B cell (primary cell): ENCODE measurements around the gene RIOK3. TPM values are rescaled to one million over a fixed set of nuclear protein-coding genes. Genes with fewer than 3 reads are reported as not detected.
A peak's percentile ranks its signal among the peaks of the same experiment; 100 is the strongest.

ENCODE experiments used
- ATAC-seq: fragments of 200-7000 bp; cut with Tn5 transposase; one replicate; pipeline ENCODE4 v1.10.0; 2021; ENCODE audit warnings: low read depth, mild to moderate bottlenecking, moderate number of reproducible peaks, moderate library complexity
- CTCF ChIA-PET: fragments of 350-600 bp; sonication (Branson Sonifier 250); formaldehyde crosslinking; loops from one replicate; lab custom pipeline; 2021; ENCODE audit warnings: antibody characterized with exemption, inconsistent platforms; lab: Charles Lee
- POLR2A ChIA-PET: fragments of 350-600 bp; sonication (Branson Sonifier 250); formaldehyde crosslinking; loops from one replicate; lab custom pipeline; 2021; ENCODE audit warnings: antibody characterized with exemption; lab: Charles Lee
- DNase-seq: peaks from one replicate; pipeline ENCODE4 v3.0.0; 2013
- H2AFZ ChIP-seq: 2 replicates; pipeline ENCODE4 v1.6.1; 2012; ENCODE audit warnings: mild to moderate bottlenecking, low read depth, low read length; ENCODE audit not compliant: insufficient read depth, poor library complexity, severe bottlenecking
- H3K27ac ChIP-seq, 2 donors: 1 replicate in 1 of 2; 2 replicates in 1 of 2; pipeline ENCODE4 v1.5.1; 2012 to 2013; ENCODE audit warnings: low read length in 2 of 2, mild to moderate bottlenecking in 2 of 2, moderate library complexity in 1 of 2
- H3K27me3 ChIP-seq, 4 experiments: fragments of 200-600 bp in 1 of 4; sonication (generic) in 1 of 4; replicated peaks in 1 of 4; 1 replicate in 2 of 4; 2 replicates in 2 of 4; pipeline versions ENCODE4 v1.6.1 to v1.7.0; 2013 to 2016; ENCODE audit warnings: low read length in 3 of 4, mild to moderate bottlenecking in 2 of 4, mixed read lengths in 1 of 4, moderate library complexity in 1 of 4; ENCODE audit not compliant: insufficient read depth in 4 of 4, control insufficient read depth in 3 of 4; ENCODE audit errors: control extremely low read depth in 1 of 4
- H3K36me3 ChIP-seq, 2 experiments: replicated peaks in 1 of 2; 1 replicate in 1 of 2; 2 replicates in 1 of 2; pipeline versions ENCODE4 v1.6.1 to v1.7.1; 2013; ENCODE audit warnings: low read length in 1 of 2; ENCODE audit not compliant: insufficient read depth in 2 of 2, control insufficient read depth in 1 of 2; ENCODE audit errors: control extremely low read depth in 1 of 2, extremely low read depth in 1 of 2
- H3K4me1 ChIP-seq, 2 donors: fragments of 200-600 bp in 1 of 2; sonication (generic) in 1 of 2; 1 replicate in 1 of 2; 2 replicates in 1 of 2; pipeline versions ENCODE4 v1.5.1 to v1.6.1; 2013 to 2017; ENCODE audit warnings: low read length in 2 of 2; ENCODE audit not compliant: control insufficient read depth in 2 of 2, insufficient read depth in 2 of 2
- H3K4me2 ChIP-seq: replicated peaks from 2 replicates; pipeline ENCODE3; 2012; ENCODE audit warnings: mild to moderate bottlenecking, low read depth, low read length; ENCODE audit not compliant: poor library complexity, severe bottlenecking
- H3K4me3 ChIP-seq, 5 experiments: fragments of 200-600 bp in 1 of 5; sonication (generic) in 1 of 5; 1 replicate in 3 of 5; 2 replicates in 2 of 5; pipeline versions ENCODE4 v1.5.1 to v1.7.0; 2011 to 2016; ENCODE audit warnings: low read length in 4 of 5, mild to moderate bottlenecking in 4 of 5, low read depth in 2 of 5, control low read depth in 1 of 5, moderate library complexity in 1 of 5; ENCODE audit not compliant: insufficient read depth in 1 of 5; ENCODE audit errors: control extremely low read depth in 1 of 5, extremely low read depth in 1 of 5
- H3K79me2 ChIP-seq: fragments of 200-600 bp; sonication (generic); one replicate; pipeline ENCODE4 v1.6.0; 2016; ENCODE audit warnings: low read length; ENCODE audit not compliant: control insufficient read depth, insufficient read depth
- H3K9ac ChIP-seq: fragments of 200-600 bp; sonication (generic); 2 replicates; pipeline ENCODE4 v1.6.1; 2017; ENCODE audit warnings: mild to moderate bottlenecking, low read length, moderate library complexity
- H3K9me3 ChIP-seq, 3 donors: one replicate each; pipeline versions ENCODE4 v1.6.1 to v1.7.1; 2013; ENCODE audit warnings: low read length in 2 of 3; ENCODE audit not compliant: control insufficient read depth in 2 of 3, insufficient read depth in 1 of 3; ENCODE audit errors: control extremely low read depth in 1 of 3
- H4K20me1 ChIP-seq: 2 replicates; pipeline ENCODE4 v1.6.0; 2012; ENCODE audit warnings: mild to moderate bottlenecking, low read length; ENCODE audit not compliant: insufficient read depth, control insufficient read depth, poor library complexity, severe bottlenecking
- H3K27ac Mint-ChIP-seq: one replicate; pipeline ENCODE4 v1.8.0; 2021; ENCODE audit warnings: mixed read lengths
- H3K27me3 Mint-ChIP-seq: one replicate; pipeline ENCODE4 v1.8.0; 2021; ENCODE audit warnings: mixed read lengths
- H3K4me1 Mint-ChIP-seq: one replicate; pipeline ENCODE4 v1.8.0; 2021; ENCODE audit warnings: mixed read lengths
- H3K4me3 Mint-ChIP-seq: one replicate; pipeline ENCODE4 v1.8.0; 2021; ENCODE audit warnings: mixed read lengths
- H3K9me3 Mint-ChIP-seq: one replicate; pipeline ENCODE4 v1.8.0; 2022; ENCODE audit warnings: mixed read lengths; ENCODE audit not compliant: insufficient read depth
- EZH2 ChIP-seq: IDR thresholded peaks from 2 replicates; pipeline ENCODE4 v1.6.1; 2012; ENCODE audit warnings: borderline replicate concordance, low read depth, mild to moderate bottlenecking, moderate library complexity, low read length; ENCODE audit not compliant: insufficient read depth, poor library complexity, severe bottlenecking
- WGBS: methylation state at CpG from one replicate; pipeline ENCODE4 v1.1.5; 2013; ENCODE audit warnings: missing lambda C conversion rate; ENCODE audit not compliant: insufficient coverage; 5-methylcytosine and 5-hydroxymethylcytosine counted together
- intact Hi-C: fragments of 100-400 bp; cut with micrococcal nuclease; formaldehyde crosslinking; loops from one replicate; pipeline ENCODE4 v1.10.0; 2022
- polyA plus RNA-seq: library from polyadenylated mRNA; depleted of rRNA; stranded (reverse); fragments of >200 nt; gene quantifications from 2 replicates; pipeline ENCODE4 v1.2.3, GENCODE V29; 2012
- total RNA-seq, 2 donors: library from RNA; stranded (reverse); fragments of 120-200 nt in 1 of 2; gene quantifications; 1 replicate in 1 of 2; 2 replicates in 1 of 2; pipeline versions ENCODE4 v1.2.3 to v1.2.4, GENCODE V29; 2013 to 2022
- TF ChIP-seq, protein P1 (sequence below): fragments of 200-600 bp; IDR thresholded peaks from one replicate; pipeline ENCODE4 v1.8.0; 2022; ENCODE audit warnings: antibody characterized with exemption, mild to moderate bottlenecking

The RIOK3 gene
- total and polyA plus RNA-seq, 2 donors (not counting 1 experiment from before 2014, with no cell fraction given): 42.5 to 83.4 TPM

DNA sequence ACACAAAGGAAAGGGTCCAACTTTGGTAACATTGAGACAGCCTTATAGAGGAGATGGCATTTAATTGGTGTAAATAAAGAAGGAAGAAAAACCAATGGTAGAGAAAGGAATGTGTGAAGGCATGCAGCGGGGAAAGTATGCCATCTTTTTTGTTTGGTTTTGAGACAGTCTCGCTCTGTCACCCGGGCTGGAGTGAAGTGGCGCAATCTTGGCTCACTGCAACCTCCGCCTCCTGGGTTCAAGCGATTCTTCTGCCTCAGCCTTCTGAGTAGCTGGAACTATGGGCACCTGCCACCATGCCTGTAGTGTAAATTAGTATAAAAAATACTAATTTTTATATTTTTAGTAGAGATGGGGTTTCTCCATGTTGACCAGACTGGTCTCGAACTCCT, 6.4 kb downstream of the RIOK3 start:
- no peak for ATAC-seq
- no peak for TF ChIP-seq EZH2
- TF ChIP-seq, protein P1, sequence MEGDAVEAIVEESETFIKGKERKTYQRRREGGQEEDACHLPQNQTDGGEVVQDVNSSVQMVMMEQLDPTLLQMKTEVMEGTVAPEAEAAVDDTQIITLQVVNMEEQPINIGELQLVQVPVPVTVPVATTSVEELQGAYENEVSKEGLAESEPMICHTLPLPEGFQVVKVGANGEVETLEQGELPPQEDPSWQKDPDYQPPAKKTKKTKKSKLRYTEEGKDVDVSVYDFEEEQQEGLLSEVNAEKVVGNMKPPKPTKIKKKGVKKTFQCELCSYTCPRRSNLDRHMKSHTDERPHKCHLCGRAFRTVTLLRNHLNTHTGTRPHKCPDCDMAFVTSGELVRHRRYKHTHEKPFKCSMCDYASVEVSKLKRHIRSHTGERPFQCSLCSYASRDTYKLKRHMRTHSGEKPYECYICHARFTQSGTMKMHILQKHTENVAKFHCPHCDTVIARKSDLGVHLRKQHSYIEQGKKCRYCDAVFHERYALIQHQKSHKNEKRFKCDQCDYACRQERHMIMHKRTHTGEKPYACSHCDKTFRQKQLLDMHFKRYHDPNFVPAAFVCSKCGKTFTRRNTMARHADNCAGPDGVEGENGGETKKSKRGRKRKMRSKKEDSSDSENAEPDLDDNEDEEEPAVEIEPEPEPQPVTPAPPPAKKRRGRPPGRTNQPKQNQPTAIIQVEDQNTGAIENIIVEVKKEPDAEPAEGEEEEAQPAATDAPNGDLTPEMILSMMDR: no peak
- peaks cover 100% of the 10 kb centered on the region for H3K79me2 ChIP-seq
- intact Hi-C loops: no loop called here
- peaks cover 14 to 54% of the 10 kb centered on the region in 2 experiments for H3K36me3 ChIP-seq
- CTCF ChIA-PET: interaction anchor here (0.9 kb wide), 1 partner anchor 11 kb away, joined by 3 read pairs; no protein-coding TSS in a partner anchor
- POLR2A ChIA-PET: interaction anchor here (0.7 kb wide), 1 partner anchor 656 kb away, joined by 3 read pairs; no protein-coding TSS in a partner anchor
- no peak overlapping the region for H3K9ac ChIP-seq
- H3K27ac ChIP-seq: peak overlapping the region in 1 of 2 donors; percentile 58
- H3K9me3 ChIP-seq: no peaks in the 10 kb centered on the region
- H3K4me1 Mint-ChIP-seq: peaks cover 61% of the 10 kb centered on the region
- peak overlapping the region; percentile 18 for H3K4me3 Mint-ChIP-seq
- no peaks in the 10 kb centered on the region for H3K27me3 ChIP-seq
- peaks cover 74% of the 10 kb centered on the region for H4K20me1 ChIP-seq
- no peak overlapping the region for H2AFZ ChIP-seq
- WGBS: 100% methylated on average over 4 of the region's 7 CpGs
- DNase-seq: no peak
- no peak overlapping the region for H3K27ac Mint-ChIP-seq
- H3K4me2 ChIP-seq: peak overlapping the region; percentile 24
- no peaks in the 10 kb centered on the region for H3K9me3 Mint-ChIP-seq
- no peak overlapping the region for H3K4me3 ChIP-seq
- no peaks in the 10 kb centered on the region for H3K27me3 Mint-ChIP-seq
- H3K4me1 ChIP-seq: peaks cover 45 to 52% of the 10 kb centered on the region in 2 donors
